Measurements from ENCODE around the gene SYN1.
A peak's percentile ranks its signal among the peaks of the same experiment; 100 is the strongest.

SYN1 gene

GRCh38 chrX:47572773-47573340 lies 46.8 kb downstream of the SYN1 start:
- no peak for DNase-seq (ENCODE audit: low read depth)

DNA sequence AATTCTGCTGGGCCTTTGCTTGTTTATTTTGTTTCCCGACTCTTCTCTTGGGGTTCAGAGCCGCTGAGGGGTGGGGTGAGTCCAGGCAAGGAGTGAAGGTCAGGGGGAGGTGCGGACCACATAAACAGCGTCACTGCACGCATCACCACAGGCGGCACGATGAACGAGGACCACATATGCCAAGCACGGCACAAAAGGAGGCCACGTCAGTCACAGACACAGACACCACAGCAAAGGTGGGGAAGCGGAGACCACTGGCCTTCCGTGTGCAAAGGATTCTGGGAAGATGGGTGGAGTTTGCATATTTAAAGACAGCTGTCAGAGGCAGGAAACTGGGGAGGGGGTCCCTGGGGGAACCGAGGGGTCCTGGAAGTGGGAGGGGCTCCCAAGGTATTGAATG lies 47.8 kb downstream of the SYN1 start:
- no peak for DNase-seq (ENCODE audit: low read depth)

- no peak for DNase-seq (ENCODE audit: low read depth)
Observed at GRCh38 chrX:47571215-47571614, 48.4 kb downstream of the SYN1 start.

GRCh38 chrX:47570794-47571193 lies 48.9 kb downstream of the SYN1 start:
- no peak for DNase-seq (ENCODE audit: low read depth)

DNA sequence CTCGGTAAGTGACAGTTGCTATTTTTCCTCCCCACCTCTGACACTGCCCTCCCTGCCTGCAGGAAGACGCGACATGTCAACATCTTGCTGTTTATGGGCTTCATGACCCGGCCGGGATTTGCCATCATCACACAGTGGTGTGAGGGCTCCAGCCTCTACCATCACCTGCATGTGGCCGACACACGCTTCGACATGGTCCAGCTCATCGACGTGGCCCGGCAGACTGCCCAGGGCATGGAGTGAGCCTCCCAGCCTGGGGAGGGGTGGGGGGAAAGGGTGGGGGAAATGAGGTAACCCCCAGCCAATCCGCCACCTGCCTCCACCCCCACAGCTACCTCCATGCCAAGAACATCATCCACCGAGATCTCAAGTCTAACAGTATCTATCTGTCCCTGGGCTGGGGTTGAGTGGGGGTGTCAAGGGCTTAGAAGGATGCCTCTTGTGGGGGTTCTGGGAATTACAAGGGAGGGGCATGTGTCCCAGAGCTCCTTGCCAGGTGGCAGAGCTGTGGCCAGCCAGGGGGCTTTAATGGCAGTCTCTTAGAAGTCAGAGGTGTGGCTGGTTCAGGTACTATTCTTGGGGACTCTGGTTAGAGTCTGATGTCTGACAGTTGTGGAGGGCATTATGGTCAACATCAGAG lies 50.9 kb downstream of the SYN1 start:
- no peak for DNase-seq (ENCODE audit: low read depth)

- DNase-seq (ENCODE audit: low read depth): no peak
Observed at GRCh38 chrX:47566841-47567240, 52.8 kb downstream of the SYN1 start.

DNA sequence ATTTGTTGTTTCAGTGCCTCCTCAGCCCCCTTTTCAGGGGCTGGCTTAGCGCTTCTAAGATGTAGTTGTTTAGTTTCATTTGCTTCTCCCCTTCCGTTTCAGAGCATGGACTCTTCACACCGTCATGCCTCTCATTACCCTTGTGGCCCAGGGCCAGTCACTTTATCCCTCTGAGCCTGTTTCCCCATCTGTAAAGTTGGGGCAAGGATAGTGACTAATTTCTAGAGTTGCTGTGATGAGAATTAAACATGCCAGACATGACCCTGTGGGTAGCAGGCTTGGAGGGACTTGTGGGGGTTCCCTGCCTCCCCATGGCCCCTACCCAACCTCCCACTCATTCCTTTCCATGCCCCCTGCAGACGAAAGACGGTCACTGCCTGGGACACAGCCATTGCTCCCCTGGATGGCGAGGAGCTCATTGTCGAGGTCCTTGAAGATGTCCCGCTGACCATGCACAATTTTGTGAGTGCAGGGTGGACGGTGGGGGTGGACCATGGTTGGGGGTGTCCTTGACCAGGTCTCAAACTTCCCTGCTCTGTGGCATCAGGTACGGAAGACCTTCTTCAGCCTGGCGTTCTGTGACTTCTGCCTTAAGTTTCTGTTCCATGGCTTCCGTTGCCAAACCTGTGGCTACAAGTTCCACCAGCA lies 55.1 kb downstream of the SYN1 start:
- no peak for DNase-seq (ENCODE audit: low read depth)

DNA sequence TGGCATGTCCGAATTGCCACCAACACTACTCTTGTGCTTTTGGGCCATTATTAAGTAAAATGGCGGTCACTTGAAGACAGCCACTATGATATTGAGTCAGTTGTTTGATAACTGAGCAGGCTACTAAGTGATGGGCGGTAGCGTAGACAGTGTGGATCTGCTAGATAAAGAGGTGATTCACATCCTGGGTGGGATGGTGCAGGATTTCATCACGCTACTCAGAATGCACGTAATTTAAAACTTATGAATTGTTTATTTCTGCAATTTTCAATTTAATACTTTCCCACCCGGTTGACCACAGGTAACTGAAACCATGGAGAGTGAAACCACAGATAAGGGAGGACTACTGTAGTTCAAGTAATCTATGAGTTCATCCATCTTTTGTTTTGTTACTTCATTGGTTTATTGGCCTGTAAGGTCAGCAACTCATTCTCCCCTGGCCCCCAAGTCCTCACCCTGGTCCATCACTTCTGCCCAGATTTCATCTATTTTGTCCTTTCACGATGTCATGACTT lies 55.8 kb downstream of the SYN1 start:
- no peak for DNase-seq (ENCODE audit: low read depth)

GRCh38 chrX:47562615-47563243 lies 56.9 kb downstream of the SYN1 start:
- DNase-seq (ENCODE audit: low read depth): no peak

- no peak for DNase-seq (ENCODE audit: low read depth)
Observed at GRCh38 chrX:47561659-47562151, 58.0 kb downstream of the SYN1 start.

DNA sequence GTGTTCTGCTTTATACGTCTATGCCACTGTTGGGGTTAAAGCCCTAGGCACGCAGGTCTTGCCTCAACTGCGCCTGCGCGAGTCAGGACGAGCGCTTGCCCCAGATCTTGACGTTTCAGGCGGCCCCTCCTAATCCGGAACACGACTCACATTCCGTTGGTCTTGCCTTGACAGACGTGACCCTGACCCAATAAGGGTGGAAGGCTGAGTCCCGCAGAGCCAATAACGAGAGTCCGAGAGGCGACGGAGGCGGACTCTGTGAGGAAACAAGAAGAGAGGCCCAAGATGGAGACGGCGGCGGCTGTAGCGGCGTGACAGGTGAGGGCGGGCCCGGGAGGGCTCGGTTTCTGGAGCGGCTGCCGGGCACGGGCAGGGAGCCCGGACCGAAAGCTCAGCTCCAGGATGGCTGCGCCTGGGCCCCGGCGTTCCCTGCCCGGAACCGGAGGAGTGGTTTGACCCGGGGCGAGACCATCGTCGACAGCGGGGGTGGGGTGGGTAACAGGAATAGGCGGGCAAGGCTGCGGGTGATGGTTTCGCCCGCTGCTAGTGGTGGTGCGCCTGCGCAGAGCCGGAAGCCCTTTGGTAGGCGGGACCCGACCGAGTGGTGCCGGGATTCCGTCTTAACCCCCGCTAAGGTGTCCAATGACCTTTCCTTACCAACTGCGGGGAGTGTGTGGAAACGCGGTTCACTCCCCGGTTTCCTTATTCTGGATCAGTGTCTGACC lies 58.6 kb downstream of the SYN1 start, which contains the start of gene ARAF:
TSS of gene ARAF (plus strand) at position 272 of the 725 bp plus-strand sequence. CDS start 1,763 bp downstream, outside the sequence.
- peak; percentile 88 for DNase-seq (ENCODE audit: low read depth)

GRCh38 chrX:47560179-47560933 lies 59.3 kb downstream of the SYN1 start:
- no peak for DNase-seq (ENCODE audit: low read depth)

DNA sequence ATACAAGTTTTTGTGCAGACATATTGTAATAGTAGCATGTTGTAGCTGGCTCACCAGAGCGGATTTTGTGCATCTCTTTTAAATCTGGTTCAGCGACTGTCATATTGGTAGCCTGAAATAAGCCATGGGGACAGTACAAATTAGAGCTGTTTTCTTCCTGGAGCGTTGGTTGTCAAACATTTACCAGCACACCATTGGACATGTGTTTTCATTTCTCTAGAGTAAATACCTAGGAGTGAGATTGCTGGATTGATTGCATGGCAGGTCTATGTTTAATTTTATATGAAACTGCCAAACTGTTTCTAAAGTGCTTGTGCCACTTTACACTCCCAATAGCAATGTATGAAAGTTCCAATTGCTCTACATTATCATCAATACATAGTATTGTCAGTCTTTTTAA lies 61.2 kb downstream of the SYN1 start:
- no peak for DNase-seq (ENCODE audit: low read depth)

DNA sequence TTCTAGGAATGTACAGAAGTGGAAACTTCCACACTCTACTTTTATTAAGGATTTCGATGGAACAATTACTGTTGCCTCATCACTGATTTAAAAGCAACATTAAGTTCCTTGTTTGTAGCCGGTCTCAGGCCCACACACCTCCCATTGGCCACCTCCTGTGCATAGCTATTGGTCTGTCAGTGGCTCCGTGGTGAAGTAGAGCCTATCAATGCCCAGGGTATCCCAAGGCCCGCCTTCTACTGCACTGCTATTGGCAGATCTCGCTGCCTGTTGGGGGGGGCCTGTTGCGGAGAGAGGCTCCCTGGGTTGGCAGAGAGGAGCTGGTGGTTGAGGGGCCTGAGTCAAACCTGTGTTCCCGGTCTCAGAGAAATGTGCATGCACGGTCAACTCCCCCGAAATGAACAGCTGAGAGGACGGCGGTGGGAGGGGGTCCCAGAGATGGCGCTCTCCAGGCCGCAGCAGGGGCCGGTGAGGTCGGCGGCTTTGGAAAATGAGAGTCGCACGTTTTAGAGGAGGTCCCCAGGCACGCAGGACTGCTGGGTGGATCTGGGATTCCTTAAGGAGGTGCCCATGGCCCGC lies 63.5 kb downstream of the SYN1 start:
- peak; percentile 65 for DNase-seq (ENCODE audit: low read depth)

DNA sequence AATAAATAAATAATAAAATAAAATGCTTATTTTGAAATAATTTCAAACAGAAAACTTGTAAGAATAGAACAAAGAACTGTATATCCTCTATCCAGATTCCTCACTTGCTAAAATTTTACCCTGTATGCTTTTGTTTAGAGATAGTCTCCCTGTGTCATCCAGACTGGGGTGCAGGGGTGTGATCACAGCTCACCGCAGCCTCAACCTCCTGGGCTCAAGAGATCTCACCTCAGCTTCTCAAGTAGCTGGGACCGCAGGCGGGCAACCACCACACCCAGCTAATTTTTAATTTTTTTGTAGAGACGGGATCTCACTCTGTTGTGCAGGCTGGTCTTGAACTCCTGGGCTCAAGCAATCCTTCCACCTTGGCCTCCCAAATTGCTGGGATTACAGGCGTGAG lies 76.2 kb downstream of the SYN1 start:
- no peak for DNase-seq (ENCODE audit: low read depth)

DNA sequence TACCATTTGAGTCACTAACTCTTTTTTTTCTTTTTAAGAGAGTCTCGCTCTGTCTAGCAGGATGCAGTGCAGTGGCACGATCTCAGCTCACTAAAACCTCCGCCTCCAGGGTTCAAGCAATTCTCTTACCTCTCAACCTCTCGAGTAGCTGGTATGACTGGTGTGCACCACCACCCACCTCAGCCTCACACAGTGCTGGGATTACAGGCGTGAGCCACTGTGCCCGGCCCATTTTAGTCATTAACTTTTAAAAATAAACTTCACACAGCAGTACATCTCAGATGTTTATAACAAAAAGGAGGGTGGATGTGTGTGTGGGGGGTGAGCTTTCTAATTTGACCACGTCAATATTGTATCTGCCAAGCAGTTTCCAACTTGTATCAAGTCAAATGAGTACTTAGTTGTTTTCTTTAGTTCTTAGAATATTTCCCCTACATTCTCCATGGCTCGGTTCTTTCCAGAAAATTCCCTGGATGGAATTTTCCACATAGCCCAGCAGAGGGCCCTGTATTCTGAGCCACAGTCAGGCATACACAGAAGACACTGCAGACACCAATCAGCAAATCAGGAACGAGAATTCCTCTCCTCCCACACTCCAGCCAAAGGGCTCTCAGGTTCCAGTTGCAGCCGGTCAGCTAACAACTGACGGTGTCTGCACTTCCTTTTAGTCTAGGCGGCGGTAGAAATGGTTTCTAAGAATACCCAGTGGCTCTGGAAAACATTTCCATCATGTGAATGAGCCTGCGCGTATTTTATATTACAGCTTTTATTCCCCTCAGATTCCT lies 78.7 kb downstream of the SYN1 start:
- no peak for DNase-seq (ENCODE audit: low read depth)

DNA sequence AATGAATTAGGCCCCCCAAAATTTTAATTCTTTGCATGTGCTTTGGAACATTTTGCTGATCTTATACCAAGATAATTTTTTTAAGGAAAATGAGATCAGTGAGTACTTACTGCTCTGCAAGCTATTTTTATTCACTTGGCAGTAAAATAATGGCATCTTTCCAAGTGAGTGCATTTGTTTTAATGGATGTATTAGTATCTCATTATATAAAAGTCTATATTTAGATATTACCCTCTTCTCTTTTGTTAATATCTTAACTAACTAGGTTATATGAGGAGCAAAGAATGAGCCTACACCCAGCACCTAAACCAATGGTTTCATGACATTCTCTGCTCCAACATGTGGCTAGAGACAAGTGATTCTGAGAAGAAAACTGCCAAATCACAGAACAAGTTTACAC lies 79.8 kb downstream of the SYN1 start:
- DNase-seq (ENCODE audit: low read depth): no peak

DNA sequence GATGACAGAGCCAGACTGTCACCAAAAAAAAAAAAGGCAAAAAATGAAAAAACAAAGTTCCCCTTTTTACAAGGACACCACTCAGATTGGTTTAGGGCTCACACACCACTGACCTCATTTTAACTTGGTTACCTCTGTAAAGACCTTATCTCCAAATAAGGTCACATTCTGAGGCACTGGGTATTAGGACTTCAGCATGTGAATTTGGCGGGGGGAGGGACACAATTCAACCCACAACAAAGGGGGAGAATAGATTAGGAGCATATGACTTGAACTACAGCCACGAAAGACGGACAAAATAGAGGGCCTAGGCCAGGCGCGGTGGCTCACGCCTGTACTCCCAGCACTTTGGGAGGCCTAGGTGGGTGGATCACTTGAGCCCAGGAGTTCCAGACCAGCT lies 89.6 kb downstream of the SYN1 start:
- DNase-seq (ENCODE audit: low read depth): no peak

GRCh38 chrX:47529548-47529947 lies 90.1 kb downstream of the SYN1 start:
- DNase-seq (ENCODE audit: low read depth): no peak

DNA sequence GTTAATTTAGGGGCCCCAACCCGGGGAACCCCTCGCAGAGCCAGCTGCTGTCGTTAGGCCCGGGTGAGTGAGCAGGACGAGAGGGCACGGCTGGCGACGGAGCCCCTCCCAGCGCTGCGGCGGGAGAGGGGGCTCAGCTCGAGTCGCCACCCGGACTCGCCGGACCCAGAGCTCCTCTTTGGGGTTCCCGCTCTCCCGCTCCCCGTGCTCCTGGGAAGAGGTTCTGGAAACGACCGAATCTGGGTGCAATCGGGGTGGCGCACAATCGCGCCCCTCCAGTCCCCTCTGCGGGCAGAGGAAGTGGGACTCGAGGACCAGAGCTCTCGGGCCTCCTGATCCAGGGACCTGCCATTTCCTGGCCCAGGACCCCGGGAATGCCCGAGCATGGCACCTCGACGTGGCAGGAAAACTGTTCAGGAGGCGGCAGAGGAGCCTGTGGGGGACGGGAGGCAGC lies 95.9 kb downstream of the SYN1 start:
- DNase-seq (ENCODE audit: low read depth): no peak

All from activated T-cell treated with anti-CD3 and anti-CD28 coated beads for 1 hour (primary cell).